22Rv1 (cell line): Measurements from ENCODE around the gene ALPL.
"Not testable (repeated sequence)": the region's sequence is repeated elsewhere in the genome, so short reads cannot be mapped to it uniquely, and the experiment has no call there.

Source experiments
- H3K27ac ChIP-seq: fragments of 450-650 bp; 2 replicates; pipeline ENCODE4 v1.5.1; 2017
- CTCF ChIP-seq: fragments of 450-650 bp; IDR thresholded peaks from 2 replicates; pipeline ENCODE4 v1.5.1; 2017; ENCODE audit warnings: mild to moderate bottlenecking
- ZFX ChIP-seq: fragments of 450-650 bp; IDR thresholded peaks from 2 replicates; pipeline ENCODE4 v1.6.1; 2017; ENCODE audit warnings: antibody characterized with exemption, borderline replicate concordance

Gene ALPL

GRCh38 chr1:21518774-21519455 lies 9.7 kb downstream of the ALPL start:
- TF ChIP-seq CTCF (no peak), ZFX (no peak)
- H3K27ac ChIP-seq = no peak overlapping the region

- H3K27ac ChIP-seq = not testable (repeated sequence)
These were observed 10.4 kb downstream of the ALPL start for GRCh38 chr1:21519486-21520070.

GRCh38 chr1:21520899-21521716 lies 11.9 kb downstream of the ALPL start:
- H3K27ac ChIP-seq = no peak overlapping the region
- no peak for TF ChIP-seq ZFX
- no peak for TF ChIP-seq CTCF

GRCh38 chr1:21521717-21522060 lies 12.5 kb downstream of the ALPL start:
- TF ChIP-seq ZFX (no peak), CTCF (no peak)
- H3K27ac ChIP-seq = no peak overlapping the region

GRCh38 chr1:21522525-21523038 lies 13.4 kb downstream of the ALPL start:
- no peak overlapping the region for H3K27ac ChIP-seq
- TF ChIP-seq CTCF (no peak), ZFX (no peak)

GRCh38 chr1:21523297-21523813 lies 14.1 kb downstream of the ALPL start:
- TF ChIP-seq CTCF (no peak), ZFX (no peak)
- H3K27ac ChIP-seq = no peak overlapping the region

- TF ChIP-seq CTCF (no peak), ZFX (no peak)
- H3K27ac ChIP-seq = no peak overlapping the region
These were observed 15.0 kb downstream of the ALPL start for GRCh38 chr1:21524220-21524619.
